Left lung (tissue), 14 donors: Measurements from ENCODE around the gene USP14. TPM values are rescaled to one million over a fixed set of nuclear protein-coding genes. Genes with fewer than 3 reads are reported as not detected.
"Not testable (repeated sequence)": the region's sequence is repeated elsewhere in the genome, so short reads cannot be mapped to it uniquely, and the experiment has no call there.

Source experiments
- ATAC-seq: fragments of 200-7000 bp; cut with Tn5 transposase; one replicate; pipeline ENCODE4 v1.9.1; 2020; ENCODE audit warnings: moderate library complexity
- DNase-seq, 4 donors: peaks; one replicate each; pipeline ENCODE4 v3.0.0-alpha.2; 2013 to 2020
- H3K27ac ChIP-seq, 2 donors: fragments of 200-600 bp; sonication (generic) in 1 of 2; one replicate each; pipeline versions ENCODE4 v1.5.0 to v1.8.0; 2020 to 2021
- H3K27me3 ChIP-seq, 2 donors: fragments of 200-600 bp; sonication (generic) in 1 of 2; one replicate each; pipeline versions ENCODE4 v1.5.0 to v1.8.0; 2020 to 2021
- H3K36me3 ChIP-seq, 2 donors: fragments of 200-600 bp; sonication (generic) in 1 of 2; one replicate each; pipeline versions ENCODE4 v1.5.0 to v1.8.0; 2020 to 2021
- H3K4me1 ChIP-seq, 2 donors: fragments of 200-600 bp; one replicate each; pipeline ENCODE4 v1.8.0; 2021
- H3K4me3 ChIP-seq, 2 donors: fragments of 200-600 bp; sonication (generic) in 1 of 2; one replicate each; pipeline versions ENCODE4 v1.5.0 to v1.8.0; 2020 to 2021; ENCODE audit warnings: mild to moderate bottlenecking in 1 of 2
- H3K9me3 ChIP-seq, 2 donors: fragments of 200-600 bp; sonication (generic) in 1 of 2; one replicate each; pipeline versions ENCODE4 v1.5.0 to v1.8.0; 2020 to 2021
- intact Hi-C, 2 donors: fragments of 100-400 bp; cut with DNase I; formaldehyde crosslinking; loops; one replicate each; pipeline versions ENCODE4 v1.11.2 to v1.14.2; 2022
- long read RNA-seq, 12 donors: library from polyadenylated mRNA in 2 of 12; unstranded in 2 of 12; transcript quantifications; one replicate each; pipeline ENCODE4 v2.0.0 and lab custom pipeline, GENCODE V29; 2019 to 2026
- polyA plus RNA-seq, 6 donors: library from polyadenylated mRNA; unstranded; fragments of 120-200 nt; gene quantifications; one replicate each; pipeline ENCODE4 v1.2.1, GENCODE V29; 2013; ENCODE audit not compliant: insufficient read length in 6 of 6
- total RNA-seq, 2 donors: library from RNA; stranded (reverse); fragmentation: NEBNext Ultra II Directional; extraction: Animal tissue kit (Norgen Biotek cat#: 25700); gene quantifications; one replicate each; pipeline ENCODE4 v1.2.1, GENCODE V29; 2021
- TF ChIP-seq, protein P1 (sequence below), 2 donors: fragments of 200-600 bp; sonication (generic) in 1 of 2; IDR thresholded peaks; one replicate each; pipeline versions ENCODE4 v1.5.0 to v1.8.0; 2021; ENCODE audit warnings: antibody characterized with exemption in 2 of 2
- donor health status: DM: no; HTN: yes; CAD: no.
- donor health status: DM: no; HTN: no; CAD: no.

USP14 gene
- total RNA-seq = 10 to 100 TPM; 48.2 to 59.7 TPM
- polyA plus RNA-seq = 10 to 100 TPM; 45.5 to 51.1 (median 48.8) TPM
- long read RNA-seq, donor 1, full-length matches to known transcripts = 7 of 48 reads
- long read RNA-seq, donor 1, partial matches to known transcripts = 27 of 48 reads
- long read RNA-seq, donor 1, other reads (novel, unspliced or antisense) = 14 of 48 reads
- long read RNA-seq, donor 2, full-length matches to known transcripts = 8 of 8 reads
- long read RNA-seq, donor 2, partial matches to known transcripts = 0 of 8 reads
- long read RNA-seq, donor 2, other reads (novel, unspliced or antisense) = 0 of 8 reads
- long read RNA-seq, donor 3, full-length matches to known transcripts = 6 of 6 reads
- long read RNA-seq, donor 3, partial matches to known transcripts = 0 of 6 reads
- long read RNA-seq, donor 3, other reads (novel, unspliced or antisense) = 0 of 6 reads
- long read RNA-seq, donor 4, full-length matches to known transcripts = 15 of 28 reads
- long read RNA-seq, donor 4, partial matches to known transcripts = 9 of 28 reads
- long read RNA-seq, donor 4, other reads (novel, unspliced or antisense) = 4 of 28 reads
- long read RNA-seq, donor 5, full-length matches to known transcripts = 4 of 253 reads
- long read RNA-seq, donor 5, partial matches to known transcripts = 249 of 253 reads
- long read RNA-seq, donor 5, other reads (novel, unspliced or antisense) = 0 of 253 reads
- long read RNA-seq, donor 6, full-length matches to known transcripts = 11 of 11 reads
- long read RNA-seq, donor 6, partial matches to known transcripts = 0 of 11 reads
- long read RNA-seq, donor 6, other reads (novel, unspliced or antisense) = 0 of 11 reads
- long read RNA-seq, donor 7, full-length matches to known transcripts = 5 of 133 reads
- long read RNA-seq, donor 7, partial matches to known transcripts = 100 of 133 reads
- long read RNA-seq, donor 7, other reads (novel, unspliced or antisense) = 28 of 133 reads
- long read RNA-seq, donor 8, full-length matches to known transcripts = 10 of 20 reads
- long read RNA-seq, donor 8, partial matches to known transcripts = 10 of 20 reads
- long read RNA-seq, donor 8, other reads (novel, unspliced or antisense) = 0 of 20 reads
- long read RNA-seq, donor 9 = 0 reads
- long read RNA-seq, donor 10, full-length matches to known transcripts = 3 of 9 reads
- long read RNA-seq, donor 10, partial matches to known transcripts = 3 of 9 reads
- long read RNA-seq, donor 10, other reads (novel, unspliced or antisense) = 3 of 9 reads
- long read RNA-seq, donor 11 = 0 reads
- long read RNA-seq, donor 12, full-length matches to known transcripts = 7 of 7 reads
- long read RNA-seq, donor 12, partial matches to known transcripts = 0 of 7 reads
- long read RNA-seq, donor 12, other reads (novel, unspliced or antisense) = 0 of 7 reads

GRCh38 chr18:158128-159036 lies at the start of gene USP14:
Gene USP14, plus strand, starts transcription at chr18:158557. Its CDS starts 142 bp downstream, at chr18:158699.
- DNase-seq (peak; percentile 91 to 99 (median 98)), ATAC-seq (peak; percentile 98)
- Histone ChIP-seq H3K4me3 (peak within 1 kb of the TSS; percentile 90 to 93), H3K36me3 (peaks cover 0 to 2% of the 10 kb centered on the region in 2 donors), H3K4me1 (peaks cover 5 to 21% of the 10 kb centered on the region in 2 donors), H3K27me3 (no peaks in the 10 kb centered on the region), H3K27ac (peak within 1 kb of the TSS; percentile 79 to 85), H3K9me3 (no peaks in the 10 kb centered on the region)
- intact Hi-C loops = no loop called here
- TF ChIP-seq, protein P1, sequence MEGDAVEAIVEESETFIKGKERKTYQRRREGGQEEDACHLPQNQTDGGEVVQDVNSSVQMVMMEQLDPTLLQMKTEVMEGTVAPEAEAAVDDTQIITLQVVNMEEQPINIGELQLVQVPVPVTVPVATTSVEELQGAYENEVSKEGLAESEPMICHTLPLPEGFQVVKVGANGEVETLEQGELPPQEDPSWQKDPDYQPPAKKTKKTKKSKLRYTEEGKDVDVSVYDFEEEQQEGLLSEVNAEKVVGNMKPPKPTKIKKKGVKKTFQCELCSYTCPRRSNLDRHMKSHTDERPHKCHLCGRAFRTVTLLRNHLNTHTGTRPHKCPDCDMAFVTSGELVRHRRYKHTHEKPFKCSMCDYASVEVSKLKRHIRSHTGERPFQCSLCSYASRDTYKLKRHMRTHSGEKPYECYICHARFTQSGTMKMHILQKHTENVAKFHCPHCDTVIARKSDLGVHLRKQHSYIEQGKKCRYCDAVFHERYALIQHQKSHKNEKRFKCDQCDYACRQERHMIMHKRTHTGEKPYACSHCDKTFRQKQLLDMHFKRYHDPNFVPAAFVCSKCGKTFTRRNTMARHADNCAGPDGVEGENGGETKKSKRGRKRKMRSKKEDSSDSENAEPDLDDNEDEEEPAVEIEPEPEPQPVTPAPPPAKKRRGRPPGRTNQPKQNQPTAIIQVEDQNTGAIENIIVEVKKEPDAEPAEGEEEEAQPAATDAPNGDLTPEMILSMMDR (IDR thresholded peaks at IDR 0.05) = no peak

DNA sequence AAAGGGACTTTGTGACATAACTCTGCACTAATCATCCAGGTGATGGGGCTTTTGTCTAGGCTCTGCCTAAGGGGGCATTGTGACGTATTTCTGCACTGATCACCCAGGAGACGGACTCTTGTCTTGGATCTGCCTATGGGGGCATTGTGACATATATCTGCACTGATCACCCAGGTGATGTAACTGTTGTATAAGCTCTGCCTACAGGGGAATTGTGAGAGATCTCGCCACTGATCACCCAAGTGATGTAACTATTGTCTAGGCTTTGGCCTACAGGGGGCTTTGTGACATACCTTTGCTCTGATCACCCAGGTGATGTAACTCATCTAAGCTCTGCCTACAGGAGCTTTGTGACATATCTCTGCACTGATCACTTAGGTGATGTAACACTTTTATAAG lies 49.7 kb upstream of the USP14 start:
- H3K4me3 ChIP-seq, H3K4me1 ChIP-seq, ATAC-seq, H3K27ac ChIP-seq, intact Hi-C loops, DNase-seq, H3K9me3 ChIP-seq, H3K27me3 ChIP-seq, H3K36me3 ChIP-seq: not testable (repeated sequence)

DNA sequence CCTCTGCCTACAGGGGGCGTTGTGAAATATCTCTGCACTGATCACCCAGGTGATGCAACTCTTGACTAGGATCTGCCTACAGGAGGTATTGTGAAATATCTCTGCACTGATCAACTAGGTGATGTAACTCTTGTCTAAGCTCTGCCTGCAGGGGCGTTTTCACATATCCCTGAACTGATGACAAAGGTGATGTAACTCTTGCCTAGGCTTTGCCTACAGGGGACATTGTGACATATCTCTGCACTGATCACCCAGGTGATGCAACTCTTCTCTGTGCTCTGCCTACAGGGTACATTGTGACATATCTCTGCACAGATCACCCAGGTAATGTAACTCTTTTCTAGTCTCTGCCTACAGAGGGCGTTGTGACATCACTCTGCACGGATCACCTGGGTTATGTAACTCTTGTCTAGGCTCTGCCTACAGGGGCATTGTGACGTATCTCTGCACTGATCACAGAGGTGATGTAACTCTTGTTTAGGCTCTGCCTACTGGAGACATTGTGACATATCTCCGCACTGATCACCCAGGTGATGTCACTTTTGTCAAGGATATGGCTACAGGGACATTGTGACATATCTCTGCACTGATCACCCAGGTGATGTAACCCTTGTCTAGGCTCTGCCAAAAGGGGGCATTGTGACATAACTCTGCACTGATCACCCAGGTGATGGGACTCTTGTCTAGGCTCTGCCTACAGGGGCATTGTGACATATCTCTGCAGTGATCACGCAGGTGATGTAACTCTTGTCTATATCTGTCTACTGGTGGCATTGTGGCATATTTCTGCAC lies 49.0 kb upstream of the USP14 start:
- peak; percentile 6 for ATAC-seq
- H3K4me1 ChIP-seq, H3K36me3 ChIP-seq, intact Hi-C loops, H3K9me3 ChIP-seq, H3K27ac ChIP-seq, H3K4me3 ChIP-seq, H3K27me3 ChIP-seq: not testable (repeated sequence)
- DNase-seq = peak in 1 of 4 donors; percentile 42

DNA sequence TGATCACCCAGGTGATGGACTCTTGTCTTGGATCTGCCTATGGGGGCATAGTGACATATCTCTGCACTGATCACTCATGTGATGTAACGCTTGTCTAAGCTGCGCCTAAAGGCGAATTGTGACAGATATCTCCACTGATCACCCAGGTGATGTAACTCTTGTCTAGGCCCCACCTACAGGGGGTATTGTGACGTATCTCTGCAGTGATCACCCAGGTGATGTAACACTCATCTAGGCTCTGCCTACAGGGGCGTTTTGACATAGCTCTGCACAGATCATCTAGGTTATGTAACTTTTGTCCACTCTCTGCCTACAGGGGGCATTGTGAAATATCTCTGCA lies 48.5 kb upstream of the USP14 start:
- H3K27me3 ChIP-seq, H3K9me3 ChIP-seq, intact Hi-C loops, ATAC-seq, H3K4me3 ChIP-seq, H3K36me3 ChIP-seq, DNase-seq, H3K4me1 ChIP-seq, H3K27ac ChIP-seq: not testable (repeated sequence)

- H3K4me3 ChIP-seq, intact Hi-C loops, H3K36me3 ChIP-seq, H3K27me3 ChIP-seq, ATAC-seq, DNase-seq, H3K27ac ChIP-seq, H3K4me1 ChIP-seq, H3K9me3 ChIP-seq: not testable (repeated sequence)
These were observed 47.8 kb upstream of the USP14 start for GRCh38 chr18:110351-111201.
